Measurements from ENCODE around the gene CDH11. TPM values are rescaled to one million over a fixed set of nuclear protein-coding genes. Genes with fewer than 3 reads are reported as not detected.
A peak's percentile ranks its signal among the peaks of the same experiment; 100 is the strongest.

The CDH11 gene
- total RNA-seq, 1 experiment from 2014 or later, result 5.4 TPM

- Histone ChIP-seq H3K27ac (ENCODE audit: insufficient read length, low read depth, low read length) (no peak overlapping the region), H4K8ac (replicated peaks; ENCODE audit: insufficient read length, low read depth, low read length) (no peak overlapping the region), H3K18ac (ENCODE audit: insufficient read length, low read depth, low read length) (no peak overlapping the region), H3K79me2 (ENCODE audit: insufficient read depth, low read length) (no peaks in the 10 kb centered on the region), H4K91ac (ENCODE audit: insufficient read length, low read depth, low read length) (no peak overlapping the region), H4K20me1 (ENCODE audit: control insufficient read depth, insufficient read depth, insufficient read length) (no peaks in the 10 kb centered on the region), H3K4me2 (ENCODE audit: insufficient read depth, insufficient read length, low read length) (peak overlapping the region; percentile 88), H3K4me1 (ENCODE audit: insufficient read depth, low read length) (no peaks in the 10 kb centered on the region; the same call in 1 of the 2 replicates), H2AK5ac (ENCODE audit: insufficient read length, low read length) (no peak overlapping the region), H2BK15ac (ENCODE audit: low read depth, low read length) (no peak overlapping the region), H3K27me3 (ENCODE audit: insufficient read depth, low read length) (peaks cover 32% of the 10 kb centered on the region), H2AFZ (ENCODE audit: low read length) (no peak overlapping the region), H3K14ac (ENCODE audit: insufficient read depth, low read length) (no peak overlapping the region), H3K9ac (ENCODE audit: extremely low read depth, insufficient read length, low read length) (no peak overlapping the region), H3K4ac (ENCODE audit: low read depth, low read length) (no peak overlapping the region), H3T11ph (ENCODE audit: low read length) (no peak overlapping the region), H3K23ac (ENCODE audit: insufficient read length, low read depth, low read length) (no peak overlapping the region), H4K5ac (ENCODE audit: insufficient read length, low read depth, low read length) (no peak overlapping the region), H3K23me2 (ENCODE audit: insufficient read length, low read depth, low read length, poor library complexity, severe bottlenecking) (peaks cover 34% of the 10 kb centered on the region), H2BK12ac (ENCODE audit: insufficient read length, low read depth, low read length) (no peak overlapping the region), H2BK5ac (ENCODE audit: insufficient read length, low read length) (no peak overlapping the region), H3K56ac (ENCODE audit: insufficient read length, low read depth, low read length) (no peak overlapping the region), H3K79me1 (ENCODE audit: insufficient read depth, low read depth, low read length, poor library complexity, severe bottlenecking) (no peaks in the 10 kb centered on the region), H2BK120ac (ENCODE audit: low read depth, low read length, poor library complexity, severe bottlenecking) (no peak overlapping the region), H2BK20ac (ENCODE audit: low read depth, low read length, poor library complexity, severe bottlenecking) (no peak overlapping the region), H3K9me3 (ENCODE audit: control insufficient read depth, low read depth, low read length) (no peaks in the 10 kb centered on the region)
- TF ChIP-seq CTCF (conservative IDR thresholded peaks at IDR 0.05), result no peak
- Mint-ChIP-seq H3K9me3 (no peaks in the 10 kb centered on the region), H3K4me3 (peak overlapping the region; percentile 66 to 85), H3K4me1 (peaks cover 32 to 42% of the 10 kb centered on the region in 2 experiments), H3K27me3 (ENCODE audit: low read depth) (peaks cover 69% of the 10 kb centered on the region), H3K36me3 (ENCODE audit: insufficient read depth in 1 of 3, low read depth in 3 of 3) (no peaks in the 10 kb centered on the region), H3K27ac (no peak overlapping the region)
- WGBS (ENCODE audit: extremely low coverage, insufficient read length, low lambda C conversion rate), result no CpG with 5 or more reads among the region's 18 CpGs
- DNase-seq, result no peak
Measured at GRCh38 chr16:65120461-65120830, 1.4 kb downstream of the CDH11 start.
